ENCODE data around the gene TCERG1L.

The TCERG1L gene

DNA sequence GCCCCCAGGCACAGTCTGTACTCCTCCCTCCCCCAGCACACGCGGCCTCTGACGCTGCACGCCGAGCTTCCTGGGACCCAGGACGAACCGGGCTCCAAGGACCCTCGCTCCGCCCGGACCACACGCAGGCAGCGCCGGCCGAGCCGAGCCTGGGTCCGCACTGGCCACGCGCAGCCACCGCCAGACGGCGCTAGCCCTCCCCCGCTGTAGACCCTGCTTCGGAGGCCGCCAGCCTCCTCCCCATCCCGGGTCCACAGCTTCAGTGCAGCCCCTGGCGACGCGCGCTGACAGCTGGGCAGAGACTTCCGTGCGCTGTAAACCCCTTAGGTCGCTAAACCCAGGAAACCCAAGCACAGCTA is 936 bp upstream of the TCERG1L start:
- no peak overlapping the region for H3K4me3 ChIP-seq (ENCODE audit: low read depth, low read length)
- no peak for DNase-seq (ENCODE audit: low read depth, low spot score)
- ChIA-PET CTCF (no interaction called here), POLR2A (no interaction called here)
- TF ChIP-seq, protein P1, sequence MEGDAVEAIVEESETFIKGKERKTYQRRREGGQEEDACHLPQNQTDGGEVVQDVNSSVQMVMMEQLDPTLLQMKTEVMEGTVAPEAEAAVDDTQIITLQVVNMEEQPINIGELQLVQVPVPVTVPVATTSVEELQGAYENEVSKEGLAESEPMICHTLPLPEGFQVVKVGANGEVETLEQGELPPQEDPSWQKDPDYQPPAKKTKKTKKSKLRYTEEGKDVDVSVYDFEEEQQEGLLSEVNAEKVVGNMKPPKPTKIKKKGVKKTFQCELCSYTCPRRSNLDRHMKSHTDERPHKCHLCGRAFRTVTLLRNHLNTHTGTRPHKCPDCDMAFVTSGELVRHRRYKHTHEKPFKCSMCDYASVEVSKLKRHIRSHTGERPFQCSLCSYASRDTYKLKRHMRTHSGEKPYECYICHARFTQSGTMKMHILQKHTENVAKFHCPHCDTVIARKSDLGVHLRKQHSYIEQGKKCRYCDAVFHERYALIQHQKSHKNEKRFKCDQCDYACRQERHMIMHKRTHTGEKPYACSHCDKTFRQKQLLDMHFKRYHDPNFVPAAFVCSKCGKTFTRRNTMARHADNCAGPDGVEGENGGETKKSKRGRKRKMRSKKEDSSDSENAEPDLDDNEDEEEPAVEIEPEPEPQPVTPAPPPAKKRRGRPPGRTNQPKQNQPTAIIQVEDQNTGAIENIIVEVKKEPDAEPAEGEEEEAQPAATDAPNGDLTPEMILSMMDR (IDR thresholded peaks at IDR 0.05; ENCODE audit: insufficient read depth, low read length, missing control alignments), result no peak

DNA sequence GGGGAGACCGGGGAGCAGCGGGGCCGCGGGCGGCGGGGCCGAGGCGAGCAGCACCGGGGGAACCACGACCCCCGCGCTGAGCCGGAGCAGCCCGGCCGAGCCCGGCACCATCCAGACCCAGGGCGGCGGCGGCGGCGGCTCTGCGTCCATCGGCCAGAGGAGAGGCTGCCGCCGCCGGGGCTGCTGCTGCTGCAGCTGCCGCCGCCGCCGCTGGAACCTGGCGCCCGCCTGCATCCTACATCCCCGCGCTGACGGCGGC is 190 bp downstream of the TCERG1L start:
- TF ChIP-seq, protein P1 (IDR thresholded peaks at IDR 0.05; ENCODE audit: insufficient read depth, low read length, missing control alignments), result no peak
- POLR2A ChIA-PET, result no interaction called here
- no peak overlapping the region for H3K4me3 ChIP-seq (ENCODE audit: low read depth, low read length)
- CTCF ChIA-PET, result no interaction called here
- DNase-seq (ENCODE audit: low read depth, low spot score), result no peak

DNA sequence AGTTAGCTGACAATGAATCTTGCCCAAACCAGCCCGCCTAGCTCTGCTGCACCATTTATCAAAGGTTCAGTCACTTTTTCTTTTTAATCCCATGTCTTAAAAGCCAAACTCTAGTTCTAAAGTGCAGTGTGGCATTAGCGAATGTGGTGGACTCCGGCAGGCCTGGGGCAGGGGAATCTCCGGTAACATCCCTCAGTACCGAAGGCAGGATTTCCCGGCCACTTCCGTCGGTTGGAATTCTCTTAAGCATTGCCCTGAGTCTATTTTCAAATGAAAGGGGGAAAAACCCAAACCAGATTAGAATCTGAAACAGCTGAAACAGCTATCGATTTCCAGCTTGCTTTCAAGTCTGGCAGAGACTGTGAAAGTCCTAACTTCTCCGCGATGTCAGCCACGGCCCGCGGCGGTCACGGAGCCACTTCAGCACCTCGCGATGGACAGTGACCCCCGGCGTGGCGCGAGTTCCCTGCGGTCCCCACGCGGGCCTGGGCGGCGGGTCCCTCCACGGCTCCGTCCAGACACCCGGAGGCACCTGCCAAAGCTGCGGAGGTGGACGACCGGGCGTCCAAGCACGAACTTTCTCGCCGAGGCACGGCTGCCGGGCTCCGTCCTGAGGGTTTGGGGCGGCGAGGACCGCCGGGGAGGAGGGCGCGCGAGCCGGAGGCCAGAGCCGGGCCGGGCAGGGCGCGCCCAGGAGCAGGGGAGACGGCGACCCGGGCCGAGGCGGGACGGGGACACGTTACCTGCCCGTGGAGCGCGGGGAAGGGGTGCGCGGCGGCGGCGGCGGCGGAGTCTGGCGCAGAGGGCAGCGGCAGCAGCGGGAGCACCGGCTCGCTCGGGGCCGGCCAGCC is 745 bp downstream of the TCERG1L start:
- no peak overlapping the region for H3K4me3 ChIP-seq (ENCODE audit: low read depth, low read length)
- POLR2A ChIA-PET, result no interaction called here
- no peak for DNase-seq (ENCODE audit: low read depth, low spot score)
- CTCF ChIA-PET, result no interaction called here
- TF ChIP-seq, protein P1 (IDR thresholded peaks at IDR 0.05; ENCODE audit: insufficient read depth, low read length, missing control alignments), result no peak

DNA sequence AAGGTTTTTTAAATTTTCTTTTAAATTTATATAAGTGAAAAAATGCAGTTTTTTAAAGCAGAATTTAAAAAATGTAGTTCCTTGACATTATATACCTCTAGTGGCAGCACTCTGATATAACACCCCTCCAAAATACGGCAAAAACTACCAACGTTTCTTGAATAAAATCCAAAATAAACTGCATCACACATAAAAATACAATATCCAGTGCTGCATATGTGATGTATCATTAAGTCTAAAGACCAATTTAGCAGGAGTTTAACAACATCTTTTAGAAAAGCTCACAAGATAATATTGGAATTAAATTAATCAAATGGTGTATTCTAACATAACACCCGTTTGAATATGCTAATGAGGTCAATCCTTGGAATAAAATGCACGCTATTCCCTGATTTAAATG is 1.4 kb downstream of the TCERG1L start:
- CTCF ChIA-PET, result no interaction called here
- TF ChIP-seq, protein P1 (IDR thresholded peaks at IDR 0.05; ENCODE audit: insufficient read depth, low read length, missing control alignments), result no peak
- no peak for DNase-seq (ENCODE audit: low read depth, low spot score)
- no peak overlapping the region for H3K4me3 ChIP-seq (ENCODE audit: low read depth, low read length)
- POLR2A ChIA-PET, result no interaction called here

DNA sequence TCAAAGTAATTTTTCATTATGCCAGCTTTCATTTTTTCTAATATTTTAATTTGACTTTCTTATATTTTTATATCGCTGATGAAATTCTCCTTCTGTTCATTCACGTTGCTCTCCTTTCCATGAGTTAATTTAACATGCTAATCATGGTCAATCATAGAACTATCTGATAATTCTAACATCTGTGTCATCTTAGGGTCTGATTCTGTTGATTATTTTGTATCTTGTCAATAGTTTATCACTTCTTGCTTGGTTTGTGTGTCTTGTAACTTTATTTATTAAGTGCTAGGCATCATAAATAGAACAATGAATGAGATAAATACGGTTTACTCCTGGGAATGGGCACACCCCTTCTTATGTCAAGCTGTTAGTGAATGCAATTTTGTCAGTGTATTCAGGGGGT is 11.0 kb downstream of the TCERG1L start:
- POLR2A ChIA-PET, result no interaction called here
- H3K4me3 ChIP-seq (ENCODE audit: low read depth, low read length), result no peak overlapping the region
- no peak for DNase-seq (ENCODE audit: low read depth, low spot score)

DNA sequence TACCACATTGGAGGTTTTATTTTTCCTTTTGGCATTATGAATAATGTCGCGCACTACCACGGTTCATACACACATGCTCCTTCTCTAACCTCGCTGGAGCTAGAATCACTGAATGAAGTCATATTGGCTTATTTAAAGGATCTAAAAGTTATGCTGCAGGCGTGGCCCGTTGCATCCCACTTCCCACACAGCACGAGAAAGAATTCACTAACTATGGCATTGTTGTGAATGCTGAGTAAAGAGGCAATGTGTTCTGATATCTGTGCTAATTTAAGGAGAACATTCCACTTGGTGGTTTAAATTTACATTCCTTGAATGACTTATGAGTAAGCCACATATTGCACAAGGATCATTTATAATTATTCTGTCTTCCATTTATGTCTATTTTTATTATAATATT is 20.7 kb downstream of the TCERG1L start:
- H3K4me3 ChIP-seq (ENCODE audit: low read depth, low read length), result no peak overlapping the region
- ChIA-PET CTCF (no interaction called here), POLR2A (no interaction called here)
- TF ChIP-seq, protein P1 (IDR thresholded peaks at IDR 0.05; ENCODE audit: insufficient read depth, low read length, missing control alignments), result no peak
- no peak for DNase-seq (ENCODE audit: low read depth, low spot score)

More for the DNA sequence above, 11.0 kb downstream of the TCERG1L start:
- CTCF ChIA-PET, result no interaction called here
- TF ChIP-seq, protein P1 (IDR thresholded peaks at IDR 0.05; ENCODE audit: insufficient read depth, low read length, missing control alignments), result no peak

Measured in AG04449 (cell line).